Left lung (tissue), 10 donors: ENCODE measurements around the gene NKAIN1. TPM values are rescaled to one million over a fixed set of nuclear protein-coding genes. Genes with fewer than 3 reads are reported as not detected.

Experiments
- ATAC-seq: fragments of 200-7000 bp; cut with Tn5 transposase; one replicate; pipeline ENCODE4 v1.9.1; 2020; ENCODE audit warnings: moderate library complexity
- DNase-seq, 4 donors: peaks; one replicate each; pipeline ENCODE4 v3.0.0-alpha.2; 2013 to 2020
- H3K27ac ChIP-seq, 2 donors: fragments of 200-600 bp; sonication (generic) in 1 of 2; one replicate each; pipeline versions ENCODE4 v1.5.0 to v1.8.0; 2020 to 2021
- H3K27me3 ChIP-seq, 2 donors: fragments of 200-600 bp; sonication (generic) in 1 of 2; one replicate each; pipeline versions ENCODE4 v1.5.0 to v1.8.0; 2020 to 2021
- H3K36me3 ChIP-seq, 2 donors: fragments of 200-600 bp; sonication (generic) in 1 of 2; one replicate each; pipeline versions ENCODE4 v1.5.0 to v1.8.0; 2020 to 2021
- H3K4me1 ChIP-seq, 2 donors: fragments of 200-600 bp; one replicate each; pipeline ENCODE4 v1.8.0; 2021
- H3K4me3 ChIP-seq, 2 donors: fragments of 200-600 bp; sonication (generic) in 1 of 2; one replicate each; pipeline versions ENCODE4 v1.5.0 to v1.8.0; 2020 to 2021; ENCODE audit warnings: mild to moderate bottlenecking in 1 of 2
- H3K9me3 ChIP-seq, 2 donors: fragments of 200-600 bp; sonication (generic) in 1 of 2; one replicate each; pipeline versions ENCODE4 v1.5.0 to v1.8.0; 2020 to 2021
- CTCF ChIP-seq, 2 donors: fragments of 200-600 bp; sonication (generic) in 1 of 2; IDR thresholded peaks; one replicate each; pipeline versions ENCODE4 v1.5.0 to v1.8.0; 2021; ENCODE audit warnings: antibody characterized with exemption in 2 of 2
- intact Hi-C, 2 donors: fragments of 100-400 bp; cut with DNase I; formaldehyde crosslinking; loops; one replicate each; pipeline versions ENCODE4 v1.11.2 to v1.14.2; 2022
- polyA plus RNA-seq, 6 donors: library from polyadenylated mRNA; unstranded; fragments of 120-200 nt; gene quantifications; one replicate each; pipeline ENCODE4 v1.2.1, GENCODE V29; 2013; ENCODE audit not compliant: insufficient read length in 6 of 6
- total RNA-seq, 2 donors: library from RNA; stranded (reverse); fragmentation: NEBNext Ultra II Directional; extraction: Animal tissue kit (Norgen Biotek cat#: 25700); gene quantifications; one replicate each; pipeline ENCODE4 v1.2.1, GENCODE V29; 2021
- donor health status: DM: no; HTN: yes; CAD: no.
- donor health status: DM: no; HTN: no; CAD: no.

NKAIN1 gene
- total and polyA plus RNA-seq, 8 donors, result 1.7 to 3.2 (median 2.7) TPM; not detected in 2

DNA sequence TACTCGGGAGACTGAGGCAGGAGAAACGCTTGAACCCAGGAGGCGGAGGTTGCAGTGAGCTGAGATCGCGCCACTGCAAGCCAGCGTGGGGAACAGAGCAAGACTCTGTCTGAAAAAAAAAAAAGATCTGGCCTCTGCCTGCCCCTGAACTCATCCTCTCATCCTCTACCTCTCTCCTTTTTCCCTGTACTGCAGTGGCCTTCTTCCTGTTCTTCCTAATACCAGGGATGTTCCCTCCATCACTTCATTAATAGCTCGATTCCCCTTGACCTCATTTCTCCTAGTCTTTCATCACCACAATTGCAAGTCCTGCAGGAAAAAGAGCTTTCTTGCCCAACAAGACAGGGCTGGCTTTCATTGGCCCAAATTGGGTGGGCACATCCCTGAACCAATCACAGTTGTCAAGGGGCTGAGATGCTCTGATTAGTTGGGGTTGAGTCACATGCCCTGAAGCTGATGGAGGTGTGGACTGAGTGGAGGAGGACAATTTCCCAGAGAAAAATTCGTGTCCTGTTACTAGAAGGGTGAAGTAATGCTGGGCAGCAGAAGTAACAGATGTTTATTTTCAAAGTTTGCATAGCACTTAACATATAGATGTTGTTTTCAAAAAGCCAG, 87.4 kb downstream of the NKAIN1 start:
- ATAC-seq (no peak), DNase-seq (peak in 2 of 4 donors; percentile 40 to 75)
- no peak overlapping the region for H3K4me3 ChIP-seq
- H3K27me3 ChIP-seq, result no peaks in the 10 kb centered on the region
- no peaks in the 10 kb centered on the region for H3K9me3 ChIP-seq
- intact Hi-C loops, result no loop called here
- no peak overlapping the region for H3K27ac ChIP-seq
- peaks cover 0 to 12% of the 10 kb centered on the region in 2 donors for H3K4me1 ChIP-seq
- TF ChIP-seq CTCF (IDR thresholded peaks at IDR 0.05), result no peak
- H3K36me3 ChIP-seq, result no peaks in the 10 kb centered on the region

DNA sequence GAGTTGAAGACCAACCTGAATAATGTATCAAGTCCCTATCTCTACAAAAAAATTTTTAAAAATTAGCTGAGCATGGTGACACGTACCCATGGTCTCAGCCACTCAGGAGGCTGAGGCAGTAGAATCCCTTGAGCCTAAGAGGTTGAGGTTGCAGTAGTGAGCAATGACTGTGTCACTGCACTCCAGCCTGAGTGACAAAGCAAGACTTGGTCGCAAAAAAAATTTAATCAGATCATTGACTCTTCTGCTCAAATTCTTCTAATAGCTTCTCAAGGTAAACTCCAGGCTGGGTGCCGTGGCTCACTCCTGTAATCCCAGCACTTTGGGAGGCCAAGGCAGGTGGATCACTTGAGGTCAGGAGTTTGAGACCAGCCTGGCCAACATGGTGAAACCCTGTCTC, 88.3 kb downstream of the NKAIN1 start:
- no peaks in the 10 kb centered on the region for H3K9me3 ChIP-seq
- no peaks in the 10 kb centered on the region for H3K27me3 ChIP-seq
- intact Hi-C loops, result no loop called here
- no peak for ATAC-seq
- DNase-seq, result no peak
- H3K27ac ChIP-seq, result no peak overlapping the region
- no peaks in the 10 kb centered on the region for H3K36me3 ChIP-seq
- H3K4me1 ChIP-seq, result peaks cover 0 to 12% of the 10 kb centered on the region in 2 donors
- TF ChIP-seq CTCF (IDR thresholded peaks at IDR 0.05), result no peak
- no peak overlapping the region for H3K4me3 ChIP-seq

- DNase-seq, result no peak
- no peak overlapping the region for H3K27ac ChIP-seq
- no peak for TF ChIP-seq CTCF (IDR thresholded peaks at IDR 0.05)
- no peaks in the 10 kb centered on the region for H3K9me3 ChIP-seq
- no peaks in the 10 kb centered on the region for H3K27me3 ChIP-seq
- no peaks in the 10 kb centered on the region for H3K36me3 ChIP-seq
- H3K4me3 ChIP-seq, result no peak overlapping the region
- ATAC-seq, result no peak
- no peaks in the 10 kb centered on the region for H3K4me1 ChIP-seq
- intact Hi-C loops, result no loop called here
Measured at GRCh38 chr1:31148409-31148808, 91.3 kb downstream of the NKAIN1 start.

- Histone ChIP-seq H3K27me3 (no peaks in the 10 kb centered on the region), H3K27ac (no peak overlapping the region), H3K4me1 (no peaks in the 10 kb centered on the region), H3K9me3 (no peaks in the 10 kb centered on the region), H3K4me3 (no peak overlapping the region), H3K36me3 (no peaks in the 10 kb centered on the region)
- no peak for DNase-seq
- no peak for ATAC-seq
- intact Hi-C loops, result no loop called here
- no peak for TF ChIP-seq CTCF (IDR thresholded peaks at IDR 0.05)
Measured at GRCh38 chr1:31145648-31146047, 94.0 kb downstream of the NKAIN1 start.

DNA sequence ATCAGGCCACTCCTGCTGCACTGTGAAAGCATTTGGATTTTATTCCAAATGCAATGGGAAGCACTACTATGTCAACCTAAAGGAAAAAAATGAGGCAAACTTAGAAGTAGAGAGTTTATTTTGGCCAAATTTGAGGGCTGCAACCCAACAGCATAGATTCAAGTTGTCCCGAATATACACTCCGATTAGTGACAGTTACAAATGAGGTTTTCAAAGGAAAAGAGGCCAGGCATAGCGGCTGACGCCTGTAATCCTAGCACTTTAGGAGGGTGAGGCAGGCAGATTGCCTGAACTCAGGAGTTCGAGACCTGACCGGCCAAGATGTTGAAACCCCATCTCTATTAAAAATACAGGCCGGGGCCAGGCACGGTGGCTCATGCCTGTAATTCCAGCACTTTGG, 95.2 kb downstream of the NKAIN1 start:
- no peaks in the 10 kb centered on the region for H3K4me1 ChIP-seq
- no peaks in the 10 kb centered on the region for H3K9me3 ChIP-seq
- intact Hi-C loops, result no loop called here
- no peak for TF ChIP-seq CTCF (IDR thresholded peaks at IDR 0.05)
- H3K4me3 ChIP-seq, result no peak overlapping the region
- no peak for DNase-seq
- no peak overlapping the region for H3K27ac ChIP-seq
- no peak for ATAC-seq
- no peaks in the 10 kb centered on the region for H3K27me3 ChIP-seq
- no peaks in the 10 kb centered on the region for H3K36me3 ChIP-seq
